Epithelial cell of alveolus of lung (primary cell): ENCODE measurements around the gene SLC34A1. TPM values are rescaled to one million over a fixed set of nuclear protein-coding genes. Genes with fewer than 3 reads are reported as not detected.

ENCODE experiments used
- total RNA-seq: library from RNA; depleted of rRNA; stranded (reverse); fragments of >200 nt; gene quantifications from 2 replicates; pipeline ENCODE4 v1.2.1, GENCODE V29; 2015

The SLC34A1 gene
- not detected in 2 replicates for total RNA-seq

GRCh38 chr5:177384134-177384533, at the start of gene SLC34A1:
TSS of gene SLC34A1 (plus strand) at chr5:177384434. CDS start at chr5:177385742, 1,308 bp downstream.

DNA sequence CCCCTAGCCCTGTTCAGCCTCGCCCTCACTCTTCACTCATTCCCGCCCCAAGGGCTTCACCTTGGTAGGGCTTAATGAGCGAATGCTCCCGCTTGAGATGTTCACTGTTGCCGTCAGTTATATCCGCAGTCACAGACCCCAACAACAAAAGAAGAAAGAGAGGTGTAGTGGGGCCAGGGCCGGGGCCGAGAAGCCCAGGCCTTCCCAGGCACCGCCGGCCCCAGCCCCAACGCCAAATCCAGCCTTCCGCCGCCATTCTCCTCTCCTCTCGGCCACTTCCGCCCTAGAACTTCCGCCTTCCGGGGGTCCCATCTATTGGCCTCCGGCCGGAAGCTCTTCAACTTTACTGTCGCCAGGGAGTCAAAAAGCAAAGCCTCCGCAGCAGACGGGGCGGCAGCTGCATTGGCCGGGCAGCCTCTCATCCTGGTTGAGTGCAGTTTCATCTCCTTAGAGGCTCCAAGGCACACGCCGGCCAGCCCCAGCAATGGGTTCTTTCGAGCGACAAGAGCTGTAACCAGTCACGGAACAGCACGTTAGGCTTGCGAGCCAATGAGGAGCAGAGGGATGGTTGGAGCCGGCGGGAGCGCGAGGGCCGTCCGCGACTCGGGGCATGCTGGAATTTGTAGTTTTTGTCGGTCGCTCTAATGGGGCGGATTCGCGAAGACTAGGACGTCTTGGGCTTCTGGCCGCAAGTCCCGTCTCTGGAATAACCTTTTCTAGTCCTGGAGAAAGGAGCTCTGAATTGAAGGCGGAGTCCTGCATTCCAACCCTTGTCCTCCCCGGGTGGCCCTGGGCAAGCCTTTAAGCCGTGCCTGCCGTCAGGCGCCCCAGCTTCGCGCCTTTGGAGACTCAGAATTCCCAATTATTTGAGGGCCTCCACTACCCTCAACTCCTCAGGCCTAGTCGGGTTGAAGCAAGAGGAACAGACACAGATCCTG, 32.6 kb upstream of the SLC34A1 start, which contains the start of gene LMAN2:
Gene LMAN2 (minus strand): TSS at position 277 of the 938 bp plus-strand sequence. CDS start 21 bp downstream, at position 256.

DNA sequence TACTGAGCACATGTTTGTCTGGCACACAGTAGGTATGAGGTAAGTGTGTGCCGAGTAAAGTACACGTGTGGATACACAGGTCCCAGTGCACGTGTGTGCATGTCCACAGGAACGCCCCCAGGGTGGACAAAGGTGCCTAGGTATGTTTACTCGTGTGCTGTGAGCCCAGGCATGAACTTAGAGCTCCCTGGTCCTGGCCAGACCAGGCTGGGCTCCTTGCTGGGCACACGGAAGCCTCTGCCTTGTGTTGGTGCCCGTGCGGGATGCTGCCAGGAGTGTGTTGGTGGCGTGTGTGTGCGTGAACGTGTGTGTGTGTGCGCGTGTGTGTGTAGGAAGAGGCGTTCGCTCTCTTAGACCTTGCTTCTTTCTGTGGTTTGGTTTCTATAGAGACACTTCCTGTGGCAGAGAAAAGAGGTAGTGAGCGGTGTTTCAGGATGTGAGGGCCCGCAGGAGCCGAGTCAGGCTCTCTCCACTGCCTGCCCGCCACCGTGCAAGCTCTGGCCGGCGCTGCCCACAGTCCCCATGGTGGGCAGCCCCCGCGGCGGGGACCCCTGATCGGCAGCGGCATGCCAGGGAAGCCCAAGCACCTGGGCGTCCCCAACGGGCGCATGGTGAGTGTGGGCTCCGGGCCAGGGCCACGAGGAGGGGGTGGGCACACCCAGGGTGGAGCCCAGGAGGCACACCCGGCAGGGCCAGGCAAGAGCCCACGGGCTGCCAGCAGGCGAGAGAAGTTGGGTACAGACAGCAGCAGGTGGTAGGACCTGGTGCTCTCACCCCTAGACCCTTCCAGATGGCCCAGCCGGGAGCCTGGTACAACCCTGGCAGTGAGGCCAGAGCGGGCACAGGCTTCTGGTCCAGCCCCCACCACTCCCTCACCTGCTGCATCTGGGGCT, 26.5 kb upstream of the SLC34A1 start, which contains the start of gene RGS14:
Gene RGS14 (plus strand): TSS at position 466 of the 893 bp plus-strand sequence. CDS start 101 bp downstream, at position 567.

GRCh38 chr5:177399997-177400868, 16.0 kb downstream of the SLC34A1 start, which contains the start of gene PFN3:
TSS of gene PFN3 (minus strand) at chr5:177400661. CDS start at chr5:177400576, 85 bp downstream.

DNA sequence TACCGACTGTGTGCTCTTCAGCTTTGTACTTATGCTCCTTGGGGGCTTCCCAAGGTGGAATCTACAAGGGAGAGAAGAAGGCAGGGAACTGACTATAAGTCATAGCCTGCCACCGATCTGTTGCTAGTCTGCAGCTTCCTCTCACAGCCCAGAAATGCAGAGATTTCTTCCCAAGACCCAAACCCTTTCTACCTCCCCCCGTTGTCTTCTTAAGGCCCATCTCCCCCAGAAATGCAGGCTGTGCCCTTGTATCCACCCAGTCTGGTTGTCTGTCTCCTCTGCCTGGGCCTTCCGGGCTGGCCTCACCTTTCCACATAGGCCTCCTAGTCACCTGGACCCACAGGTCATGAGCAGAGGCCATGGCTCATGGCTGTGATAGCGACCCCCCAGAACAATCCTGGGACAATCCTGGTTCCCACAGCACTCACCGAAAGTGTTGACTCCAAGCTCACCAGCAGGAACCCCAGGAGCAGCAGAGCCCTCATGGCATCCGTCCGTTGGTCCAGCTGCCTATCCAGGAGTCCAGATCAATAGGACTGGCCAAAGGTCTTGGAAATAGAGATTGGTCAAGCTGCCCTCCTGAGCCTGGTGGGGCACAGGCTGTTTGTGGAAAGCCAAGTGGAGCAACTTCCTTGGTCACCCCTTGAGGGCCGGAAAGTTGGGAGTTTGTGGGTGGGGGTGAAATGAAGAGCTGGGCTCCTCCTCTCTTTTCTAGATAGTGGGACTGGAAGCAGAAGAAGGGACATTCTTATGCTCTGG, 25.0 kb downstream of the SLC34A1 start, which contains the start of gene F12:
Gene F12 (minus strand): TSS at position 522 of the 759 bp plus-strand sequence. CDS start 37 bp downstream, at position 485.

GRCh38 chr5:177426566-177427210, 42.5 kb downstream of the SLC34A1 start, which contains the start of gene GRK6:
TSS of gene GRK6 (plus strand) at chr5:177426676. CDS start at chr5:177426846, 170 bp downstream.

GRCh38 chr5:177446200-177447065, 62.2 kb downstream of the SLC34A1 start, which contains the start of gene PRR7:
TSS of gene PRR7 (plus strand) at chr5:177446814. CDS start at chr5:177455068, 8,254 bp downstream.

Other genes with a start within 250 kb of the SLC34A1 start
- 20.2 and 45.6 TPM in 2 replicates for gene RAB24, start 80.7 kb upstream of the SLC34A1 start, total RNA-seq
- gene PRELID1, start 80.6 kb upstream of the SLC34A1 start, total RNA-seq, result 69.7 and 176 TPM in 2 replicates
- 21.7 and 30.7 TPM in 2 replicates for gene MXD3, start 72.5 kb upstream of the SLC34A1 start, total RNA-seq
- gene LMAN2, start 32.8 kb upstream of the SLC34A1 start, total RNA-seq, result 289 and 319 TPM in 2 replicates
- 3.9 and 10.3 TPM in 2 replicates for gene RGS14, start 26.5 kb upstream of the SLC34A1 start, total RNA-seq
- gene PFN3, start 16.2 kb downstream of the SLC34A1 start, total RNA-seq, result not detected in 2 replicates
- gene F12, start 25.1 kb downstream of the SLC34A1 start, total RNA-seq, result 0.40 and 1.0 TPM in 2 replicates
- 19.8 and 37.6 TPM in 2 replicates for gene GRK6, start 42.2 kb downstream of the SLC34A1 start, total RNA-seq
- 9.3 and 10.0 TPM in 2 replicates for gene PRR7, start 62.4 kb downstream of the SLC34A1 start, total RNA-seq
- 125 and 211 TPM in 2 replicates for gene DBN1, start 89.2 kb downstream of the SLC34A1 start, total RNA-seq
- 216 and 501 TPM in 2 replicates for gene PDLIM7, start 113.2 kb downstream of the SLC34A1 start, total RNA-seq
- gene DOK3, start 125.4 kb downstream of the SLC34A1 start, total RNA-seq, result 0.91 and 1.5 TPM in 2 replicates
- 92.1 and 136 TPM in 2 replicates for gene DDX41, start 132.5 kb downstream of the SLC34A1 start, total RNA-seq
- 16.0 and 77.8 TPM in 2 replicates for gene FAM193B, start 170.1 kb downstream of the SLC34A1 start, total RNA-seq
- gene TMED9, start 207.8 kb downstream of the SLC34A1 start, total RNA-seq, result 172 and 235 TPM in 2 replicates
- 27.5 and 47.4 TPM in 2 replicates for gene B4GALT7, start 215.7 kb downstream of the SLC34A1 start, total RNA-seq